ENCODE measurements around the gene DCAF7. TPM values are rescaled to one million over a fixed set of nuclear protein-coding genes. Genes with fewer than 3 reads are reported as not detected.

Gene DCAF7
- total RNA-seq, 1 experiment from 2014 or later = 60.4 TPM

- in situ Hi-C loops (cut with HindIII; ENCODE audit: low pct_unique_long_range_greater_than_20kb, low sequenced_read_pairs) (no loop called here), intact Hi-C loops (cut with micrococcal nuclease; ENCODE audit: unreplicated experiment) (no loop called here)
- H3K4me3 ChIP-seq (ENCODE audit: low read depth in 2 of 2, low read length in 2 of 2) = no peak overlapping the region
- H3K27me3 ChIP-seq (ENCODE audit: control insufficient read depth, insufficient read depth, low read length) = peaks cover 4% of the 10 kb centered on the region
- TF ChIP-seq TCF7L2 (IDR thresholded peaks at IDR 0.05; ENCODE audit: low read depth, low read length) (no peak), POLR2AphosphoS5 (IDR thresholded peaks at IDR 0.05; ENCODE audit: low read depth, low read length) (no peak), CTCF (IDR thresholded peaks at IDR 0.05) (no peak)
- H3K9me3 ChIP-seq (ENCODE audit: control insufficient read depth, insufficient read depth, low read depth, low read length) = no peaks in the 10 kb centered on the region
- ChIA-PET POLR2A (no interaction called here), CTCF (no interaction called here)
- ATAC-seq (no peak), DNase-seq (ENCODE audit: low read depth, low spot score) (no peak)
- no peaks in the 10 kb centered on the region for H3K36me3 ChIP-seq (ENCODE audit: control insufficient read depth, insufficient read depth, low read length)
- BruUV-seq (replicated peaks) = no TSS peak
- H3K27ac ChIP-seq (ENCODE audit: low read length) = no peak overlapping the region
- no peaks in the 10 kb centered on the region for H3K4me1 ChIP-seq (ENCODE audit: control insufficient read depth, insufficient read depth, low read length)
These were observed 44.9 kb upstream of the DCAF7 start for GRCh38 chr17:63505341-63505740.

GRCh38 chr17:63506627-63507026 is 43.6 kb upstream of the DCAF7 start:
- TF ChIP-seq SIN3A (IDR thresholded peaks at IDR 0.05; ENCODE audit: borderline replicate concordance, insufficient read depth, low read depth, low read length) (no peak), CTCF (IDR thresholded peaks at IDR 0.05) (no peak), POLR2AphosphoS5 (IDR thresholded peaks at IDR 0.05; ENCODE audit: low read depth, low read length) (no peak), TCF7L2 (IDR thresholded peaks at IDR 0.05; ENCODE audit: low read depth, low read length) (no peak), REST (IDR thresholded peaks at IDR 0.05; ENCODE audit: insufficient read depth in 1 of 2, low read depth in 2 of 2, low read length in 1 of 2) (no peak)
- ChIA-PET CTCF (no interaction called here), POLR2A (no interaction called here)
- peaks cover 4% of the 10 kb centered on the region for H3K27me3 ChIP-seq (ENCODE audit: control insufficient read depth, insufficient read depth, low read length)
- no peaks in the 10 kb centered on the region for H3K36me3 ChIP-seq (ENCODE audit: control insufficient read depth, insufficient read depth, low read length)
- H3K4me1 ChIP-seq (ENCODE audit: control insufficient read depth, insufficient read depth, low read length) = no peaks in the 10 kb centered on the region
- ATAC-seq (no peak), DNase-seq (ENCODE audit: low read depth, low spot score) (no peak)
- no TSS peak for BruUV-seq (replicated peaks)
- in situ Hi-C loops (cut with HindIII; ENCODE audit: low pct_unique_long_range_greater_than_20kb, low sequenced_read_pairs) = no loop called here
- intact Hi-C loops (cut with micrococcal nuclease; ENCODE audit: unreplicated experiment) = no loop called here
- H3K27ac ChIP-seq (ENCODE audit: low read length) = no peak overlapping the region
- H3K4me3 ChIP-seq (ENCODE audit: low read depth in 2 of 2, low read length in 2 of 2) = no peak overlapping the region
- H3K9me3 ChIP-seq (ENCODE audit: control insufficient read depth, insufficient read depth, low read depth, low read length) = no peaks in the 10 kb centered on the region

GRCh38 chr17:63511331-63511730 is 38.9 kb upstream of the DCAF7 start:
- DNase-seq (ENCODE audit: low read depth, low spot score) (no peak), ATAC-seq (no peak)
- no peaks in the 10 kb centered on the region for H3K4me1 ChIP-seq (ENCODE audit: control insufficient read depth, insufficient read depth, low read length)
- BruUV-seq (replicated peaks) = no TSS peak
- intact Hi-C loops (cut with micrococcal nuclease; ENCODE audit: unreplicated experiment) = no loop called here
- no peaks in the 10 kb centered on the region for H3K9me3 ChIP-seq (ENCODE audit: control insufficient read depth, insufficient read depth, low read depth, low read length)
- H3K36me3 ChIP-seq (ENCODE audit: control insufficient read depth, insufficient read depth, low read length) = no peaks in the 10 kb centered on the region
- POLR2A ChIA-PET = no interaction called here
- in situ Hi-C loops (cut with HindIII; ENCODE audit: low pct_unique_long_range_greater_than_20kb, low sequenced_read_pairs) = no loop called here
- H3K27ac ChIP-seq (ENCODE audit: low read length) = no peak overlapping the region
- no peak overlapping the region for H3K4me3 ChIP-seq (ENCODE audit: low read depth in 2 of 2, low read length in 2 of 2)
- no peak for TF ChIP-seq SIN3A (IDR thresholded peaks at IDR 0.05; ENCODE audit: borderline replicate concordance, insufficient read depth, low read depth, low read length)
- TF ChIP-seq CTCF (IDR thresholded peaks at IDR 0.05) = no peak
- TF ChIP-seq REST (IDR thresholded peaks at IDR 0.05; ENCODE audit: insufficient read depth in 1 of 2, low read depth in 2 of 2, low read length in 1 of 2) = no peak
- TF ChIP-seq POLR2AphosphoS5 (IDR thresholded peaks at IDR 0.05; ENCODE audit: low read depth, low read length) = no peak
- TF ChIP-seq TCF7L2 (IDR thresholded peaks at IDR 0.05; ENCODE audit: low read depth, low read length) = no peak
- CTCF ChIA-PET = no interaction called here
- H3K27me3 ChIP-seq (ENCODE audit: control insufficient read depth, insufficient read depth, low read length) = no peaks in the 10 kb centered on the region
